IPS-18c (cell line): Measurements from ENCODE around the gene MDN1.

Experiments
- H3K4me3 ChIP-seq: 2 replicates; pipeline ENCODE4 v1.7.0; 2013; ENCODE audit warnings: low read depth, mild to moderate bottlenecking, low read length, moderate library complexity; ENCODE audit not compliant: insufficient read depth
- H3K9me3 ChIP-seq: one replicate; pipeline ENCODE4 v1.6.1; 2013; ENCODE audit warnings: mild to moderate bottlenecking, low read length, moderate library complexity; ENCODE audit not compliant: control insufficient read depth, insufficient read depth

MDN1 gene

GRCh38 chr6:89682991-89683390, 136.6 kb downstream of the MDN1 start:
- Histone ChIP-seq H3K4me3 (no peak overlapping the region), H3K9me3 (no peaks in the 10 kb centered on the region)

- no peaks in the 10 kb centered on the region for H3K9me3 ChIP-seq
- H3K4me3 ChIP-seq, result no peak overlapping the region
Observed at GRCh38 chr6:89681983-89682564, 137.5 kb downstream of the MDN1 start.

GRCh38 chr6:89680551-89680950, 139.0 kb downstream of the MDN1 start:
- Histone ChIP-seq H3K9me3 (no peaks in the 10 kb centered on the region), H3K4me3 (no peak overlapping the region)

GRCh38 chr6:89680150-89680549, 139.4 kb downstream of the MDN1 start:
- Histone ChIP-seq H3K4me3 (no peak overlapping the region), H3K9me3 (no peaks in the 10 kb centered on the region)

GRCh38 chr6:89679215-89680120, 140.1 kb downstream of the MDN1 start:
- H3K4me3 ChIP-seq, result no peak overlapping the region
- H3K9me3 ChIP-seq, result no peaks in the 10 kb centered on the region

- H3K9me3 ChIP-seq, result no peaks in the 10 kb centered on the region
Observed at GRCh38 chr6:89678531-89678930, 141.1 kb downstream of the MDN1 start.

GRCh38 chr6:89675949-89676748, 143.4 kb downstream of the MDN1 start:
- H3K4me3 ChIP-seq, result no peak overlapping the region
- H3K9me3 ChIP-seq, result no peaks in the 10 kb centered on the region

More at GRCh38 chr6:89678531-89678930, 141.1 kb downstream of the MDN1 start:
- no peak overlapping the region for H3K4me3 ChIP-seq

- Histone ChIP-seq H3K9me3 (no peaks in the 10 kb centered on the region), H3K4me3 (no peak overlapping the region)
Observed at GRCh38 chr6:89670935-89671565, 148.5 kb downstream of the MDN1 start.

- Histone ChIP-seq H3K9me3 (no peaks in the 10 kb centered on the region), H3K4me3 (no peak overlapping the region)
Observed at GRCh38 chr6:89669002-89669401, 150.6 kb downstream of the MDN1 start.

GRCh38 chr6:89667872-89668556, 151.6 kb downstream of the MDN1 start:
- Histone ChIP-seq H3K4me3 (no peak overlapping the region), H3K9me3 (no peaks in the 10 kb centered on the region)

- Histone ChIP-seq H3K4me3 (no peak overlapping the region), H3K9me3 (no peaks in the 10 kb centered on the region)
Observed at GRCh38 chr6:89662659-89663223, 156.9 kb downstream of the MDN1 start.

- Histone ChIP-seq H3K4me3 (no peak overlapping the region), H3K9me3 (no peaks in the 10 kb centered on the region)
Observed at GRCh38 chr6:89661559-89661958, 158.0 kb downstream of the MDN1 start.

GRCh38 chr6:89660981-89661380, 158.6 kb downstream of the MDN1 start:
- Histone ChIP-seq H3K9me3 (no peaks in the 10 kb centered on the region), H3K4me3 (no peak overlapping the region)

GRCh38 chr6:89657445-89658158, 162.0 kb downstream of the MDN1 start:
- no peaks in the 10 kb centered on the region for H3K9me3 ChIP-seq
- H3K4me3 ChIP-seq, result no peak overlapping the region

GRCh38 chr6:89655122-89655521, 164.5 kb downstream of the MDN1 start:
- no peak overlapping the region for H3K4me3 ChIP-seq
- H3K9me3 ChIP-seq, result no peaks in the 10 kb centered on the region

GRCh38 chr6:89650579-89650978, 169.0 kb downstream of the MDN1 start:
- Histone ChIP-seq H3K4me3 (no peak overlapping the region), H3K9me3 (no peaks in the 10 kb centered on the region)
